Osteocyte (in vitro differentiated cells): ENCODE data around the gene DPP6. TPM values are rescaled to one million over a fixed set of nuclear protein-coding genes. Genes with fewer than 3 reads are reported as not detected.

Source experiments
- DNase-seq: peaks from one replicate; pipeline ENCODE4 v3.0.0; 2021; ENCODE audit warnings: mixed read lengths; ENCODE audit not compliant: unreplicated experiment; ENCODE audit errors: extremely low spot score
- H3K27ac Mint-ChIP-seq: one replicate; pipeline ENCODE4 v1.8.0; 2021; ENCODE audit warnings: mild to moderate bottlenecking, mixed read lengths; ENCODE audit not compliant: unreplicated experiment
- H3K27me3 Mint-ChIP-seq: one replicate; pipeline ENCODE4 v1.8.0; 2021; ENCODE audit warnings: mixed read lengths; ENCODE audit not compliant: unreplicated experiment
- H3K36me3 Mint-ChIP-seq: one replicate; pipeline ENCODE4 v1.8.0; 2021; ENCODE audit warnings: mixed read lengths; ENCODE audit not compliant: unreplicated experiment
- H3K4me1 Mint-ChIP-seq: one replicate; pipeline ENCODE4 v1.8.0; 2021; ENCODE audit warnings: mixed read lengths; ENCODE audit not compliant: unreplicated experiment
- H3K4me3 Mint-ChIP-seq: one replicate; pipeline ENCODE4 v1.8.0; 2021; ENCODE audit warnings: mild to moderate bottlenecking, moderate library complexity, mixed read lengths; ENCODE audit not compliant: unreplicated experiment
- H3K9me3 Mint-ChIP-seq: one replicate; pipeline ENCODE4 v1.8.0; 2021; ENCODE audit warnings: mixed read lengths; ENCODE audit not compliant: unreplicated experiment
- total RNA-seq: library from RNA; stranded (reverse); gene quantifications from 2 replicates; pipeline ENCODE4 v1.2.1, GENCODE V29; 2021
- TF ChIP-seq, protein P1 (sequence below): fragments of 200-600 bp; sonication (generic); IDR thresholded peaks from 2 replicates; pipeline ENCODE4 v1.5.0; 2021; ENCODE audit warnings: antibody characterized with exemption, mild to moderate bottlenecking, moderate library complexity

DPP6 gene
- total RNA-seq, 1 donor from 2014 or later, result not detected

DNA sequence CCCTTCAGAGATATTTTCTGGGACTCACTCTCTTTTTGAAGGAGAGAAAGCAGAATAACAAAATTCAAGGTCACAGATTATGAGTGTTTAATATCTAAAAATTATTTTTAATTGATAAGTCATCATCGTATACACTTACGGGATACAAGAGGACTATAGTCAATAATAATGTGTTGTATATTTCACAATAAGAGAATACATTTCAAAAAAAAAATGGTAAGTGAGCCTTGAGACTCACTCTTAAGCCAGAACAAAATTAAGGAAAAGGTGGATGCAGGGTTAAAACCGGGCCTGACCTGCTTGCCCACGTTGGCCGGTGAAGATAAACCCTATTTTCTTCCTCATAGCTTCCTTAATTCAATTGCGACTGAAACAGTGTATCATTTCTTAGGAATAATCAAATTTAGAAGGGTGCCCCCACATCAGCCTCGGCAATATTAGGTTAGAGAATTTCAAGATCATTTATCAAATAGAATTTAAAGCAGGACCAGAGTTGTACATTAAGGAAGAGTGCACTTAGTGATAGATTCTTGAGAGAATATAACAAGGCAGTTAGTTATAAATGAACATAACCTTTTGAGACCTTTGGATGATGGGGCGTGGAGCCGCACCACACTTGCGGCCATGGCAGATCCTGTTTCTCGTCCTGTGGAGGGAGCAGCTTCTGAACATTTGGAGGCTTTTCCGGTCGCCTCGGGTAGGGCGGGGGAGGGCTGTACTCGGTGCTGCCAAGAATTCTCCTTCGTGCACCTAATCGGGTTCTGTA lies 628.9 kb downstream of the DPP6 start:
- Mint-ChIP-seq H3K27ac (no peak overlapping the region), H3K4me3 (no peak overlapping the region), H3K36me3 (no peaks in the 10 kb centered on the region), H3K27me3 (no peaks in the 10 kb centered on the region), H3K9me3 (peaks cover 55% of the 10 kb centered on the region), H3K4me1 (no peaks in the 10 kb centered on the region)
- TF ChIP-seq, protein P1, sequence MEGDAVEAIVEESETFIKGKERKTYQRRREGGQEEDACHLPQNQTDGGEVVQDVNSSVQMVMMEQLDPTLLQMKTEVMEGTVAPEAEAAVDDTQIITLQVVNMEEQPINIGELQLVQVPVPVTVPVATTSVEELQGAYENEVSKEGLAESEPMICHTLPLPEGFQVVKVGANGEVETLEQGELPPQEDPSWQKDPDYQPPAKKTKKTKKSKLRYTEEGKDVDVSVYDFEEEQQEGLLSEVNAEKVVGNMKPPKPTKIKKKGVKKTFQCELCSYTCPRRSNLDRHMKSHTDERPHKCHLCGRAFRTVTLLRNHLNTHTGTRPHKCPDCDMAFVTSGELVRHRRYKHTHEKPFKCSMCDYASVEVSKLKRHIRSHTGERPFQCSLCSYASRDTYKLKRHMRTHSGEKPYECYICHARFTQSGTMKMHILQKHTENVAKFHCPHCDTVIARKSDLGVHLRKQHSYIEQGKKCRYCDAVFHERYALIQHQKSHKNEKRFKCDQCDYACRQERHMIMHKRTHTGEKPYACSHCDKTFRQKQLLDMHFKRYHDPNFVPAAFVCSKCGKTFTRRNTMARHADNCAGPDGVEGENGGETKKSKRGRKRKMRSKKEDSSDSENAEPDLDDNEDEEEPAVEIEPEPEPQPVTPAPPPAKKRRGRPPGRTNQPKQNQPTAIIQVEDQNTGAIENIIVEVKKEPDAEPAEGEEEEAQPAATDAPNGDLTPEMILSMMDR, result no peak
- DNase-seq, result no peak

DNA sequence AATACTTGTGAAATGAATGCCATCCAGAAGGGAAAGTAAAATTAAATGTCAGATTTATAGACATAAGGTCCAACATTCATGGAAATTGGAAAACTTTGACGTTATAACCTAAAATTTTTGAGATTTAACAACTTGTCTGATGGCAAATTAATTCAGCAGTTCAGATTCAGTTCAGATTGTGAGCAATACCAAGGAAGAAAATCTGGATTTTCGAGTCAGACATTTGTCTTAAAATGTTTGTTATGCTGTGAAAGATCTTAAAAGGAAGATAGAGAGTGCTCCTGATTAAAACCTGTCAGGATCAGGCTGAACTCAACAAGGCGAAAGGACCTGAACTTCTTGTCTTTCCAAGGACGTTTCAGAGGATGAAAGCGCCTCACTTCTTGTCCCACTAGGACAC lies 629.8 kb downstream of the DPP6 start:
- Mint-ChIP-seq H3K4me3 (no peak overlapping the region), H3K9me3 (peaks cover 55% of the 10 kb centered on the region), H3K4me1 (no peaks in the 10 kb centered on the region), H3K27me3 (no peaks in the 10 kb centered on the region), H3K27ac (no peak overlapping the region), H3K36me3 (no peaks in the 10 kb centered on the region)
- no peak for DNase-seq
- TF ChIP-seq, protein P1, result no peak

DNA sequence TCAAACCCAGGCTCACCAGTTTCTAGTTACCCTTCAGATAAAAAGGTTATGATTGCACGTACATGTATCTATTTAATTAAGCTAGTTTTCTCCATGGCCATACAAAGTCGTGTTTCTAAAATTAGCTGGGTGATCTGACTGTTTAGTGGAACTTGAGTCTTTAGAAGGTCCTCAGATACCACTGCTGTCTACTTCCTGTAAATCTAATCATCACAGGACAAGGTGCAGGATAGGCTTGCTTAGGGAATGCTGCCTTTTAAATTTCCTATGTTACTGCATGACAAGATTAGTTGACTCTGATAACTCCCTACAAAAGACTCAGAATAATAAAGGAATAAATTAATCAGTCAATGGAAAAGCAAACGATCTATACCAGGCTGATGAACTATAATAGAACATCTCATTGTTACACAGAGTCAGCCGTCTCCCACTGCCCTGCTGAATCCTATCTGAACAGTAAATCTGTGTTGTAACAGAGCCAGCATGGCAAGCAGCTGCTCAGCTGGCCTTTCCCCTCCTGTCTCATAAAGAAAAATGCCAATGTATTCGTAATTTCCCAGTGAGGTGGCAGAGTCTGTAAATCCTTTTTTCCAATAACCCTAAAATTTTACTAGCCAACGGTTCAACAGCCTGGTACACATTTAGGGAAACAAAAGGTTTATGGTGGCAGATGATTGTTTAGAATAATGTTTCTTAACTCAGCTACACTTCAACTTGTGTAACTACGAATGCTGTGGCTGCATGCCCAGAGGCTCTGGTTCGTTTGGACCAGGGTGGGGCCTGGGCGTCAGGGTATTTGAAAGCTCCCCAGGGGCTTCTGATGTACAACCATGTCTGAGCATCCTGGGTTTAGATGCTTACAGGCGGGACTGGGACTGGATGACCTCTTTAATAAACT lies 632.7 kb downstream of the DPP6 start:
- no peaks in the 10 kb centered on the region for H3K36me3 Mint-ChIP-seq
- H3K27ac Mint-ChIP-seq, result no peak overlapping the region
- H3K4me3 Mint-ChIP-seq, result no peak overlapping the region
- no peaks in the 10 kb centered on the region for H3K27me3 Mint-ChIP-seq
- H3K9me3 Mint-ChIP-seq, result peaks cover 66% of the 10 kb centered on the region
- H3K4me1 Mint-ChIP-seq, result no peaks in the 10 kb centered on the region
- TF ChIP-seq, protein P1, result no peak
- DNase-seq, result no peak

DNA sequence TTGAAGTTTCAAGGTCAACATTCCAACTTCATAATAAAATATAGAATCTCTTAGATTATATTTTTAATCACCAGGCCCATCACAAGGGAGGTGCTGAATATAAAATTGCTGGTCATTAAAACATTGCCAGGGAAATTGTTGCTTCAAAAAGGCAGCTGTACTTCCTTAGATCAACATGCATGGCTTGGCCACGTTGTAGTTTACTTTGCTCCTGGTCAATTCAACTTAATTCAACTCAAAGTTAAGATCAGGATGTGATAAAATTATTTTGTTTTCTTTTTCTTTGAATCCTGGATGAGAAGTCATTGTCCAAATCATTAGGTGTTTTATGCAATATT lies 633.3 kb downstream of the DPP6 start:
- TF ChIP-seq, protein P1, result no peak
- DNase-seq, result no peak
- H3K4me1 Mint-ChIP-seq, result no peaks in the 10 kb centered on the region
- H3K4me3 Mint-ChIP-seq, result no peak overlapping the region
- peaks cover 64% of the 10 kb centered on the region for H3K9me3 Mint-ChIP-seq
- no peak overlapping the region for H3K27ac Mint-ChIP-seq
- no peaks in the 10 kb centered on the region for H3K27me3 Mint-ChIP-seq
- H3K36me3 Mint-ChIP-seq, result no peaks in the 10 kb centered on the region

DNA sequence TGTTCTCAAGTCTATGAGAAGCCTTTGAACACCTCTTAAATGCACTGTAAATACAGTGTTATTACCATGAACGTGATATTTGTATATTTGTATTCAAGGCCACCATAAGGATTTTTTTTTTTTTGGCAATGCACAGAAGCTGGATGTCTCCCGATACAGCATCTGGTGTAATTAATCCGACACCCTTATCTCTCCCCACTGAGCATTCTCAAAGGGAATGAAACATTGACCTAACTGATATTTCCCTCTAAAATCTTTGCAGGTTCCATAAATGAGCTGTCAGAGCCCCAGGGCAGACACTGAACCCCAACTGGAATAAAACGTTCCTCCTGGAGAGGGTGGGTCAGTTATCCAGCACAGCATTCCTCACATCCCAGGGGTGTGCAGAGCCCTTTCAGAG lies 634.1 kb downstream of the DPP6 start:
- no peaks in the 10 kb centered on the region for H3K4me1 Mint-ChIP-seq
- H3K4me3 Mint-ChIP-seq, result no peak overlapping the region
- TF ChIP-seq, protein P1, result no peak
- no peak overlapping the region for H3K27ac Mint-ChIP-seq
- H3K9me3 Mint-ChIP-seq, result peaks cover 61% of the 10 kb centered on the region
- DNase-seq, result no peak
- H3K36me3 Mint-ChIP-seq, result no peaks in the 10 kb centered on the region
- H3K27me3 Mint-ChIP-seq, result no peaks in the 10 kb centered on the region
